GM12865 (cell line): ENCODE data around the gene ELMO3.
A peak's percentile ranks its signal among the peaks of the same experiment; 100 is the strongest.

ENCODE experiments used
- DNase-seq: peaks from one replicate; pipeline ENCODE4 v3.0.0; 2010; ENCODE audit warnings: low read depth
- H3K4me3 ChIP-seq: 2 replicates; pipeline ENCODE4 v1.5.1; 2011; ENCODE audit warnings: mild to moderate bottlenecking, low read depth, low read length, control low read depth
- TF ChIP-seq, protein P1 (sequence below): IDR thresholded peaks from 2 replicates; pipeline ENCODE4 v1.5.1; 2011; ENCODE audit warnings: low read length, control low read depth, low read depth, inconsistent platforms; ENCODE audit not compliant: insufficient read depth; ENCODE audit errors: missing control alignments

ELMO3 gene

DNA sequence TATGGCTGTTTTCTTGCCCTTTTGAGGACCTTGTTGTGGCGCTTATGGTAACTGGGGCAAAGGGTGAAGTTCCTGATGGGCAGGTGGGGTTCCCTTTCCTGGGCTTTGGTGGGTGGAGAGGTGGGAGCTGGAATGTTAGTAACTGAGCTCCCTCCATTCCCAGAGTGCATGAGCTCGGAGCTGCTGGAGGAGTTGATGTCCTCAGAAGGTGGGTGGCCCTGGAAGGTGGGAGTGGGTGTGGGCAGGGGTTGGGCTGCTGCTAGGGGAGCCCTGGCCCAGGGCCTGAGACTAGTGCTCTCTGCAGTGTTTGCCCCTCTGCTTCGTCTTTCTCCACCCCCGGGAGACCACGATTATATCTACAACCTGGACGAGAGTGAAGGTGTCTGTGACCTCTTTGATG is 1.2 kb upstream of the ELMO3 start:
- no peak overlapping the region for H3K4me3 ChIP-seq
- TF ChIP-seq, protein P1, sequence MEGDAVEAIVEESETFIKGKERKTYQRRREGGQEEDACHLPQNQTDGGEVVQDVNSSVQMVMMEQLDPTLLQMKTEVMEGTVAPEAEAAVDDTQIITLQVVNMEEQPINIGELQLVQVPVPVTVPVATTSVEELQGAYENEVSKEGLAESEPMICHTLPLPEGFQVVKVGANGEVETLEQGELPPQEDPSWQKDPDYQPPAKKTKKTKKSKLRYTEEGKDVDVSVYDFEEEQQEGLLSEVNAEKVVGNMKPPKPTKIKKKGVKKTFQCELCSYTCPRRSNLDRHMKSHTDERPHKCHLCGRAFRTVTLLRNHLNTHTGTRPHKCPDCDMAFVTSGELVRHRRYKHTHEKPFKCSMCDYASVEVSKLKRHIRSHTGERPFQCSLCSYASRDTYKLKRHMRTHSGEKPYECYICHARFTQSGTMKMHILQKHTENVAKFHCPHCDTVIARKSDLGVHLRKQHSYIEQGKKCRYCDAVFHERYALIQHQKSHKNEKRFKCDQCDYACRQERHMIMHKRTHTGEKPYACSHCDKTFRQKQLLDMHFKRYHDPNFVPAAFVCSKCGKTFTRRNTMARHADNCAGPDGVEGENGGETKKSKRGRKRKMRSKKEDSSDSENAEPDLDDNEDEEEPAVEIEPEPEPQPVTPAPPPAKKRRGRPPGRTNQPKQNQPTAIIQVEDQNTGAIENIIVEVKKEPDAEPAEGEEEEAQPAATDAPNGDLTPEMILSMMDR, result no peak
- DNase-seq, result no peak

DNA sequence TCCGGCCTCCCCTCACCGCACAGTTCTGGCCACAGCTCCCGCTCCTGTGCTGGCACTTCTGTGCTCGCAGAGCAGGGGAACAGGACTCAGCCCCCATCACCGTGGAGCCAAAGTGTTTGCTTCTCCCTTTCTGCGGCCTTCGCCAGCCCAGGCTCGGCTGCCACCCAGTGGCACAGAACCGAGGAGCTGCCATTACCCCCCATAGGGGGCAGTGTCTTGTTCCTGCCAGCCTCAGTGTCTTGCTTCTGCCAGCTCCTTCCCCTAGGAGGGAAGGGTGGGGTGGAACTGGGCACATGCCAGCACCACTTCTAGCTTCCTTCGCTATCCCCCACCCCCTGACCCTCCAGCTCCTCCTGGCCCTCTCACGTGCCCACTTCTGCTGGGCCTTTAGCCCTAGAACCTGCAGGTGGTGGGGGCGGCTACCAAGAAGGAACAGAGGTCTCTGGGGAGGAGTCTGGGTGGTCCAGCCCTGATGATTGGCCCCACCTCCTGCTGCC is 645 bp upstream of the ELMO3 start:
- no peak for DNase-seq

DNA sequence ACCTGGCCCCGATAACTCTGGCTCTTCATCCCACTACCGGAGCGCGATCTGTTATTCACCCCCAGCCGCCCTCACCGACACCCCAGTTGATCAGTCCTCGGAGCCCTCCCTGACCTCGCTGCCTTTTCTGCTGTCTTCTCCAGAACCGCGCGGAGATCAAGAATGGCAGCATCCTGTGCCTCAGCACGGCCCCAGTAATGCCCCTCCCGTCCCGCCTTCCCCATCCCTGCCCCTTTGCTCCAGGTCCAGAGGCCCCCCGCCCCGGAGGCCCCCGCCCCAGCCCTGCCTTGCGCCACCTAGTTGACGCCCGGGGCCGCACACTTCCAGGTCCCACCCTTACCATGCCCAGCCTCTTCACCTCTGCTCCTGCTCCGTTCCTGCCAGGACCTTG is 872 bp downstream of the ELMO3 start:
- DNase-seq, result no peak
- TF ChIP-seq, protein P1, result no peak
- no peak overlapping the region for H3K4me3 ChIP-seq

More for the DNA sequence above, 645 bp upstream of the ELMO3 start:
- TF ChIP-seq, protein P1, result peak; percentile 33
- H3K4me3 ChIP-seq, result no peak overlapping the region

- TF ChIP-seq, protein P1, result no peak
- DNase-seq, result no peak
- H3K4me3 ChIP-seq, result no peak overlapping the region
Measured at GRCh38 chr16:67200491-67200890, 1.6 kb downstream of the ELMO3 start.

GRCh38 chr16:67201411-67202345 is 2.7 kb downstream of the ELMO3 start:
- TF ChIP-seq, protein P1, result no peak
- no peak for DNase-seq

GRCh38 chr16:67202426-67202825 is 3.5 kb downstream of the ELMO3 start:
- no peak overlapping the region for H3K4me3 ChIP-seq
- TF ChIP-seq, protein P1, result no peak
- no peak for DNase-seq

More at GRCh38 chr16:67201411-67202345, 2.7 kb downstream of the ELMO3 start:
- no peak overlapping the region for H3K4me3 ChIP-seq
